ENCODE data around the gene LAYN.

Gene LAYN

DNA sequence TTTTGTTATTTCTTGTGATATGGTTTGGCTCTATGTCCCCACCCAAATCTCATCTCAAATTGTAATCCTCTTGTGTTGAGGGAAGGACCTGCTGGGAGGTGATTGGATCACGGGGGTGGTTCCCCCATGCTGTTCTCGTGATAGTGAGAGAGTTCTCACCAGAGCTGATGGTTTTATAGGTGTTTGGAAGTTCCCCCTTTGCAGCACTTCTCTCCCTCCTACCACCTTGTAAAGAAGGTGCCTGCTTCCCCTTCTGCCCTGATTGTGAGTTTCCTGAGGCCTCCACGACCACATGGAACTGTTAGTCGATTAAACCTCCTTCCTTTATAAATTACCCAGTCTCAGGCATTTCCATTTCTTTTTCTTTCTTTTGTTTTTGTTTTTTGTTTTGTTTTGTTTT lies 37.3 kb downstream of the LAYN start:
- no peak overlapping the region for H3K4me3 ChIP-seq (ENCODE audit: low read depth, low read length)
- H3K9me3 ChIP-seq (ENCODE audit: control insufficient read depth, insufficient read depth, low read depth, low read length), result no peaks in the 10 kb centered on the region
- no peak overlapping the region for H3K27ac ChIP-seq (ENCODE audit: low read depth, low read length)
- H3K36me3 ChIP-seq (ENCODE audit: control insufficient read depth, insufficient read depth, low read length), result no peaks in the 10 kb centered on the region
- peaks cover 6% of the 10 kb centered on the region; the same call in 1 of the 2 replicates for H3K4me1 ChIP-seq (ENCODE audit: control insufficient read depth, insufficient read depth, low read length)
- H3K27me3 ChIP-seq (ENCODE audit: control insufficient read depth, insufficient read depth, low read length), result no peaks in the 10 kb centered on the region
- no peak overlapping the region for H3K9ac ChIP-seq (ENCODE audit: low read length)

DNA sequence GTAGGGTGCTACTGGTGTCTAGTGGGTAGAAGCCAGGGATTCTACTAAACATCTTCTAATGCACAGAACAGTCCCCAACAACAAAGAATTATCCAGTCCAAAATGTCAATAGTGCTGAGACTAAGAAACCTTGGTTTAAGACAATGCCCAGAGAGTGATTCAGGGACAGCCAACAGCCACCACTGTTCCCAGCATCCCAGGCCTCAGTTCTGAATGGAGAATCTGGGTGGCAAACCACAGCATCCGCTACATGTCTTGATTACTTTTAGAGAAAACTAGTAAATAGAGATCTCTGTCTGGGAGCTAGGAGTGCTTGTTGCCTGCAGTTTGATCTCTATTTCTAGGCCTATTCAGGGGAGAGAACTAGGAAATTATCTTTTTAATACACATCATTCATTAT lies 40.8 kb downstream of the LAYN start:
- Histone ChIP-seq H3K9me3 (ENCODE audit: control insufficient read depth, insufficient read depth, low read depth, low read length) (no peaks in the 10 kb centered on the region), H3K4me3 (ENCODE audit: low read depth, low read length) (no peak overlapping the region), H3K9ac (ENCODE audit: low read length) (no peak overlapping the region), H3K27ac (ENCODE audit: low read depth, low read length) (no peak overlapping the region), H3K4me1 (ENCODE audit: control insufficient read depth, insufficient read depth, low read length) (peaks cover 10% of the 10 kb centered on the region; the same call in 1 of the 2 replicates), H3K36me3 (ENCODE audit: control insufficient read depth, insufficient read depth, low read length) (no peaks in the 10 kb centered on the region), H3K27me3 (ENCODE audit: control insufficient read depth, insufficient read depth, low read length) (no peaks in the 10 kb centered on the region)

GRCh38 chr11:111582163-111582562 lies 41.6 kb downstream of the LAYN start:
- Histone ChIP-seq H3K27ac (ENCODE audit: low read depth, low read length) (no peak overlapping the region), H3K36me3 (ENCODE audit: control insufficient read depth, insufficient read depth, low read length) (no peaks in the 10 kb centered on the region), H3K27me3 (ENCODE audit: control insufficient read depth, insufficient read depth, low read length) (no peaks in the 10 kb centered on the region), H3K9ac (ENCODE audit: low read length) (no peak overlapping the region), H3K9me3 (ENCODE audit: control insufficient read depth, insufficient read depth, low read depth, low read length) (no peaks in the 10 kb centered on the region), H3K4me3 (ENCODE audit: low read depth, low read length) (no peak overlapping the region), H3K4me1 (ENCODE audit: control insufficient read depth, insufficient read depth, low read length) (peaks cover 10% of the 10 kb centered on the region; the same call in 1 of the 2 replicates)

GRCh38 chr11:111582881-111583280 lies 42.4 kb downstream of the LAYN start:
- H3K27me3 ChIP-seq (ENCODE audit: control insufficient read depth, insufficient read depth, low read length), result no peaks in the 10 kb centered on the region
- H3K9ac ChIP-seq (ENCODE audit: low read length), result no peak overlapping the region
- no peaks in the 10 kb centered on the region for H3K36me3 ChIP-seq (ENCODE audit: control insufficient read depth, insufficient read depth, low read length)
- H3K27ac ChIP-seq (ENCODE audit: low read depth, low read length), result no peak overlapping the region
- H3K4me1 ChIP-seq (ENCODE audit: control insufficient read depth, insufficient read depth, low read length), result peaks cover 10% of the 10 kb centered on the region; the same call in 1 of the 2 replicates
- H3K4me3 ChIP-seq (ENCODE audit: low read depth, low read length), result no peak overlapping the region
- H3K9me3 ChIP-seq (ENCODE audit: control insufficient read depth, insufficient read depth, low read depth, low read length), result 0 out of 2 replicates have a peak, but pooled peaks cover under 1% of the 10 kb centered on the region

DNA sequence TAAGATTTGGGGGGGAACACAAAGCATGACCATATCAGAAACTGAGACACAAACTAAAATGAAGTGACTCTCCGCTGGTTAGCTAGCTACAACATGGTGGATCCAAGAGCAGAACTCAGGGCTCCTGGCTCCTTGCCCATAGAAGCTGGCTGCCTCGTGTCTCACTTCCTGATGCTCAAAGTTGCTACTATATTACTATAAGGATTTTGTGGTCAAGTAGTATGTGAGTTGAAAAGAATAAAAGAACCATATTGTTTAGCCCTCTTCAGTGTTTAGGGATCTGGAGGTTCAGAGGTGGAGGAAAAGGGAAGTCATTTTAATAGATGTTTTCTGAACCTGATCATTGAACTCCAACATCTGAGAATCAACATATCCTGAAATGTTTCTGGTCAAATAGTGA lies 44.9 kb downstream of the LAYN start:
- Histone ChIP-seq H3K9ac (ENCODE audit: low read length) (no peak overlapping the region), H3K4me1 (ENCODE audit: control insufficient read depth, insufficient read depth, low read length) (peaks cover 10% of the 10 kb centered on the region; the same call in 1 of the 2 replicates), H3K27me3 (ENCODE audit: control insufficient read depth, insufficient read depth, low read length) (no peaks in the 10 kb centered on the region), H3K9me3 (ENCODE audit: control insufficient read depth, insufficient read depth, low read depth, low read length) (0 out of 2 replicates have a peak, but pooled peaks cover 4% of the 10 kb centered on the region), H3K27ac (ENCODE audit: low read depth, low read length) (no peak overlapping the region), H3K4me3 (ENCODE audit: low read depth, low read length) (no peak overlapping the region), H3K36me3 (ENCODE audit: control insufficient read depth, insufficient read depth, low read length) (no peaks in the 10 kb centered on the region)

DNA sequence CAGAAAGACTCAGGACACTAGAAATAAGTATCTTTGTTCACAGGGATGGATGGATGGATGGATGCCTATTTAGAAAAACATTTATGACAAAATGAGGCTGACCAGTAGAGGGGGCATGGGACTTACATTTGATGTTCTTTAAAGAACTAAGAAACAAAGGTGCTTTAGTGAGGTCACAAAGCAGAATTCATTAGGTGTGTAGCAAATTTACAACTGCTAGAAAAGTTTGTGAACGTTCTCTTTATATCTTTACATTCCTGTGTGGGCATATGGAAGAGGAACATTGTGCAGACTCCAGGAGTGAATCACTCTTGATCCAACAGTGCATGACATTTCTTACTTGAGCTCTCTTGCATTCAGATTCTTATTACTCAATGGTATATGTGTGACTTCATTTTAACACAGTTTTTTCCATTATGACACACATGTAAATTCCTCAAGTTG lies 45.9 kb downstream of the LAYN start:
- no peak overlapping the region for H3K4me3 ChIP-seq (ENCODE audit: low read depth, low read length)
- H3K27ac ChIP-seq (ENCODE audit: low read depth, low read length), result no peak overlapping the region
- H3K9me3 ChIP-seq (ENCODE audit: control insufficient read depth, insufficient read depth, low read depth, low read length), result 0 out of 2 replicates have a peak, but pooled peaks cover 4% of the 10 kb centered on the region
- H3K36me3 ChIP-seq (ENCODE audit: control insufficient read depth, insufficient read depth, low read length), result no peaks in the 10 kb centered on the region
- peaks cover 7% of the 10 kb centered on the region; the same call in 1 of the 2 replicates for H3K4me1 ChIP-seq (ENCODE audit: control insufficient read depth, insufficient read depth, low read length)
- no peak overlapping the region for H3K9ac ChIP-seq (ENCODE audit: low read length)
- no peaks in the 10 kb centered on the region for H3K27me3 ChIP-seq (ENCODE audit: control insufficient read depth, insufficient read depth, low read length)

- H3K4me1 ChIP-seq (ENCODE audit: control insufficient read depth, insufficient read depth, low read length), result peaks cover 7% of the 10 kb centered on the region; the same call in 1 of the 2 replicates
- 0 out of 2 replicates have a peak, but pooled peaks cover 4% of the 10 kb centered on the region for H3K9me3 ChIP-seq (ENCODE audit: control insufficient read depth, insufficient read depth, low read depth, low read length)
- H3K27ac ChIP-seq (ENCODE audit: low read depth, low read length), result no peak overlapping the region
- no peaks in the 10 kb centered on the region for H3K27me3 ChIP-seq (ENCODE audit: control insufficient read depth, insufficient read depth, low read length)
- H3K36me3 ChIP-seq (ENCODE audit: control insufficient read depth, insufficient read depth, low read length), result no peaks in the 10 kb centered on the region
- no peak overlapping the region for H3K9ac ChIP-seq (ENCODE audit: low read length)
- H3K4me3 ChIP-seq (ENCODE audit: low read depth, low read length), result no peak overlapping the region
These were observed 48.6 kb downstream of the LAYN start for GRCh38 chr11:111589114-111589513.

DNA sequence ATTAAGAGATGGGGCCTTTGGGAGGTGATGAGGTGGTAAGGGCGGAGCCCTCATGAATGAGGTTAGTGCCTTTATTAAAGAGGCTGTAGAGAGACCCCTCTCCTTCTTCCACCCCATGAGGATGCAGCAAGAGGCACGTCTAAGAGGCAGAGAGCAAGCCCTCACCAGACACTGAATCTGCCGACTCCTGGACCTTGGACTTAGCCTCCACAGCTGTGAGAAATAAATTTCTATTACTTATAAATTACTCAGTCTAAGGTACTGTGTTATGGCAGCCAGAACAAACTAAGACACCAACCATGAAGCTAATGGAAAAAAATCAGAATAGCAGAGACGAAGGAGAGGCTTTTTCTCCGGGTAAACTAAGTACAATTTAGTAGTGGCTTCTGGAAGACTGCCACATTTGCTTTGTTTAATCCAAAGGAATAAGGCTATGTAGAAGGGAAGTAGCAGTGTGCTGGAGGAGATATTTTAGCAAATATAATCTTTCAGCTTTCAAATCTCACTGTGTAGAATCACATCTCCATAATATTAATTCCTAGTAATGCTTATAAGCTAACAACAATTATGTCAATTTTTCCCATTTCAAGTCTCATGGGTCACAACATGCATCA lies 49.5 kb downstream of the LAYN start:
- no peak overlapping the region for H3K4me3 ChIP-seq (ENCODE audit: low read depth, low read length)
- no peaks in the 10 kb centered on the region for H3K27me3 ChIP-seq (ENCODE audit: control insufficient read depth, insufficient read depth, low read length)
- H3K9me3 ChIP-seq (ENCODE audit: control insufficient read depth, insufficient read depth, low read depth, low read length), result 0 out of 2 replicates have a peak, but pooled peaks cover 4% of the 10 kb centered on the region
- H3K9ac ChIP-seq (ENCODE audit: low read length), result no peak overlapping the region
- no peaks in the 10 kb centered on the region for H3K36me3 ChIP-seq (ENCODE audit: control insufficient read depth, insufficient read depth, low read length)
- peaks cover 3% of the 10 kb centered on the region; the same call in 1 of the 2 replicates for H3K4me1 ChIP-seq (ENCODE audit: control insufficient read depth, insufficient read depth, low read length)
- H3K27ac ChIP-seq (ENCODE audit: low read depth, low read length), result no peak overlapping the region

DNA sequence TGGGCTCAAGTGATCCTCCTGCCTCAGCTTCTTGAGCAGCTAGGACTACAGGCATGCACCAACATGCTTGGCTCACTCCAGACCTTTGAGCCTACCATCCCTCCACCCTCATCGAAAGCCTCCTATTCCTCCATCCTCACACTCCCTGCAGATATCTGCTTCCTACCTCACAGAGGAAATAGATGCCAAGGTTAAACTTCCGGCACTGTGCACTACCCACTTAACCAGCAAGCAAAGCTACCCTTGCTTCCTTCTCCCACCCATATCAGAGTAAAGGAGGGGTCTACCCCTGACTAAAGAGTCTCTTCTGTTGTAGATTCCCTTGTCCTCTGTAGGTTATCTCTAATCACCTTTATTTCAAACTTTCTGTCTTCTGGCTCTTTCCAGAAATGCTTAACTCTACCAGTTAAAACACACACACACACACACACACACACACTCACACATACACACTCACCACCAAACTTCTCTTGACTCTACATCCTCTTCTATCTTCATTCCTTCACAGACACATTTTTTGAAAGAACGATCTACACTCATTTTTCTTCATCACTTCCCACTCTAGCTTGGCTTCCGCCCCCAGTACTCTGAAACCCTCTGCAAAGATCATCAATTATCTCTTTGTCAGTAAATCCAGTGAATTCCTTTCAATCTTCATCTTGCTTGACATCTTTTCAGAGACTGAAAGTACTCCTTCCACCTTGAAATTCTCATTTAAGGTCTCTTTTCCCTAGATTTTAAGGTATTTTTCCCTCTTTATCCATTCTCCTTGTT lies 50.9 kb downstream of the LAYN start:
- no peak overlapping the region for H3K9ac ChIP-seq (ENCODE audit: low read length)
- H3K27me3 ChIP-seq (ENCODE audit: control insufficient read depth, insufficient read depth, low read length), result no peaks in the 10 kb centered on the region
- peaks cover 3% of the 10 kb centered on the region; the same call in 1 of the 2 replicates for H3K4me1 ChIP-seq (ENCODE audit: control insufficient read depth, insufficient read depth, low read length)
- H3K9me3 ChIP-seq (ENCODE audit: control insufficient read depth, insufficient read depth, low read depth, low read length), result 0 out of 2 replicates have a peak, but pooled peaks cover 4% of the 10 kb centered on the region
- H3K27ac ChIP-seq (ENCODE audit: low read depth, low read length), result no peak overlapping the region
- H3K4me3 ChIP-seq (ENCODE audit: low read depth, low read length), result no peak overlapping the region
- H3K36me3 ChIP-seq (ENCODE audit: control insufficient read depth, insufficient read depth, low read length), result no peaks in the 10 kb centered on the region

- no peaks in the 10 kb centered on the region for H3K36me3 ChIP-seq (ENCODE audit: control insufficient read depth, insufficient read depth, low read length)
- H3K4me1 ChIP-seq (ENCODE audit: control insufficient read depth, insufficient read depth, low read length), result peaks cover 3% of the 10 kb centered on the region; the same call in 1 of the 2 replicates
- 0 out of 2 replicates have a peak, but pooled peaks cover 4% of the 10 kb centered on the region for H3K9me3 ChIP-seq (ENCODE audit: control insufficient read depth, insufficient read depth, low read depth, low read length)
- H3K27ac ChIP-seq (ENCODE audit: low read depth, low read length), result no peak overlapping the region
- no peaks in the 10 kb centered on the region for H3K27me3 ChIP-seq (ENCODE audit: control insufficient read depth, insufficient read depth, low read length)
- no peak overlapping the region for H3K4me3 ChIP-seq (ENCODE audit: low read depth, low read length)
- peak overlapping the region; percentile 26 for H3K9ac ChIP-seq (ENCODE audit: low read length)
These were observed 52.0 kb downstream of the LAYN start for GRCh38 chr11:111592491-111592890.

GRCh38 chr11:111596319-111596718 lies 55.8 kb downstream of the LAYN start:
- Histone ChIP-seq H3K9ac (ENCODE audit: low read length) (no peak overlapping the region), H3K36me3 (ENCODE audit: control insufficient read depth, insufficient read depth, low read length) (no peaks in the 10 kb centered on the region), H3K9me3 (ENCODE audit: control insufficient read depth, insufficient read depth, low read depth, low read length) (no peaks in the 10 kb centered on the region), H3K4me3 (ENCODE audit: low read depth, low read length) (no peak overlapping the region), H3K27me3 (ENCODE audit: control insufficient read depth, insufficient read depth, low read length) (peaks cover 7% of the 10 kb centered on the region), H3K4me1 (ENCODE audit: control insufficient read depth, insufficient read depth, low read length) (peaks cover 2% of the 10 kb centered on the region; the same call in 1 of the 2 replicates), H3K27ac (ENCODE audit: low read depth, low read length) (no peak overlapping the region)
